K562 (cell line): ENCODE results near the gene SYS1. TPM values are rescaled to one million over a fixed set of nuclear protein-coding genes. Genes with fewer than 3 reads are reported as not detected.

ENCODE experiments used
- ATAC-seq: fragments of 200-7000 bp; cut with Tn5 transposase; 3 replicates; pipeline ENCODE4 v1.9.1; 2020; ENCODE audit warnings: moderate library complexity
- BruUV-seq: library from RNA; stranded (reverse); fragments of 400-500 nt; replicated peaks from 2 replicates; lab custom pipeline; 2021; lab: Mats Ljungman, UMichigan
- CTCF ChIA-PET: fragments of 300-600 bp; formaldehyde crosslinking; extraction: SDS; loops from one replicate; lab custom pipeline; 2021; ENCODE audit warnings: low intra/inter-chr PET ratio; lab: Yijun Ruan, JAX
- POLR2A ChIA-PET: fragments of 300-600, 350-650 bp; sonication (Branson Sonifier 250); formaldehyde crosslinking; extraction: SDS; loops from one replicate; lab custom pipeline; 2021; ENCODE audit warnings: antibody characterized with exemption, inconsistent platforms; lab: Yijun Ruan, JAX
- DNase-seq, 4 experiments: peaks; one replicate each; pipeline versions ENCODE4 v3.0.0 to v3.0.0-alpha.2; 2011 to 2018; ENCODE audit warnings: low spot score in 3 of 4, mixed read lengths in 3 of 4; ENCODE audit errors: extremely low read depth in 1 of 4
- FAIRE-seq: peaks from 2 replicates; lab custom pipeline; 2011; peaks lifted over from hg19 to GRCh38; lab: Jason Lieb, UNC
- H2AFZ ChIP-seq: 2 replicates; pipeline ENCODE4 v1.6.0; 2011; ENCODE audit warnings: low read depth, low read length, control low read depth, inconsistent platforms
- H3K27ac ChIP-seq: fragments of 200-600 bp; 3 replicates; pipeline ENCODE4 v1.8.0; 2011; ENCODE audit warnings: low read depth, mild to moderate bottlenecking, control low read depth, inconsistent platforms, low read length, moderate library complexity, mixed read lengths; ENCODE audit errors: extremely low read depth
- H3K27me3 ChIP-seq, 2 experiments: fragments of 300-600 bp in 1 of 2; 2 replicates in 1 of 2; 3 replicates in 1 of 2; pipeline versions ENCODE4 v1.6.0 to v1.8.0; 2011; ENCODE audit warnings: inconsistent platforms in 2 of 2, low read length in 2 of 2, mild to moderate bottlenecking in 1 of 2, mixed read lengths in 1 of 2, moderate library complexity in 1 of 2; ENCODE audit not compliant: control insufficient read depth in 2 of 2, insufficient read depth in 2 of 2
- H3K36me3 ChIP-seq: fragments of 300-600 bp; 3 replicates; pipeline ENCODE4 v1.8.0; 2011; ENCODE audit warnings: mild to moderate bottlenecking, low read length, inconsistent platforms; ENCODE audit not compliant: control insufficient read depth, insufficient read depth
- H3K4me1 ChIP-seq, 2 experiments: fragments of 200-600 bp in 1 of 2; replicated peaks in 1 of 2; 2 replicates in 1 of 2; 3 replicates in 1 of 2; pipeline versions ENCODE4 v1.5.1 to v1.8.0; 2011; ENCODE audit warnings: inconsistent platforms in 2 of 2, low read length in 2 of 2, mild to moderate bottlenecking in 1 of 2, mixed read lengths in 1 of 2, moderate library complexity in 1 of 2; ENCODE audit not compliant: control insufficient read depth in 2 of 2, insufficient read depth in 2 of 2
- H3K4me2 ChIP-seq: 2 replicates; pipeline ENCODE4 v1.6.1; 2011; ENCODE audit warnings: low read length, control low read depth, inconsistent platforms, mixed read lengths; ENCODE audit not compliant: insufficient read depth
- H3K4me3 ChIP-seq: fragments of 200-600 bp; sonication (generic), shearing (Covaris generic); 2 replicates; pipeline ENCODE4 v1.5.1; 2016; ENCODE audit warnings: control low read depth, inconsistent platforms
- H3K79me2 ChIP-seq: fragments of 200-600 bp; 3 replicates; pipeline ENCODE4 v1.8.0; 2011; ENCODE audit warnings: low read length, inconsistent platforms; ENCODE audit not compliant: control insufficient read depth, insufficient read depth
- H3K9ac ChIP-seq, 2 experiments: 2 replicates each; pipeline versions ENCODE4 v1.6.0 to v1.6.1; 2011; ENCODE audit warnings: low read depth in 2 of 2, low read length in 2 of 2, control low read depth in 1 of 2, inconsistent platforms in 1 of 2, mild to moderate bottlenecking in 1 of 2, mixed read lengths in 1 of 2; ENCODE audit not compliant: insufficient read depth in 1 of 2
- H3K9me1 ChIP-seq: one replicate; pipeline ENCODE4 v1.6.0; 2011; ENCODE audit warnings: inconsistent platforms, mild to moderate bottlenecking, low read length, moderate library complexity; ENCODE audit not compliant: control insufficient read depth, insufficient read depth
- H3K9me3 ChIP-seq: replicated peaks from 2 replicates; pipeline ENCODE4 v1.5.1; 2011; ENCODE audit warnings: low read depth, low read length, inconsistent platforms; ENCODE audit not compliant: control insufficient read depth, insufficient read depth
- H4K20me1 ChIP-seq: replicated peaks from 2 replicates; pipeline ENCODE4 v1.6.1; 2011; ENCODE audit warnings: low read length, inconsistent platforms, mixed read lengths; ENCODE audit not compliant: control insufficient read depth, insufficient read depth
- ARID1B ChIP-seq: fragments of 450-650 bp; IDR thresholded peaks from 2 replicates; pipeline ENCODE4 v1.6.1; 2016; ENCODE audit warnings: antibody characterized with exemption, mild to moderate bottlenecking, inconsistent platforms
- CC2D1A ChIP-seq: fragments of 450-650 bp; IDR thresholded peaks from 2 replicates; pipeline ENCODE4 v1.6.1; 2017; ENCODE audit warnings: mild to moderate bottlenecking
- FOXA3 ChIP-seq, 2 experiments: fragments of 450-650 bp in 1 of 2; sonication (generic) in 1 of 2; formaldehyde crosslinking; IDR thresholded peaks in 1 of 2; conservative IDR thresholded peaks in 1 of 2; 2 replicates each; pipeline versions ENCODE4 v1.4.0 to v1.8.0; 2020 to 2022; ENCODE audit warnings: mild to moderate bottlenecking in 2 of 2, missing genetic modification reagents in 1 of 2
- GATA2 ChIP-seq: sonication (generic); formaldehyde crosslinking; IDR thresholded peaks from 2 replicates; pipeline ENCODE4 v1.4.0; 2020; ENCODE audit warnings: mild to moderate bottlenecking, missing genetic modification reagents
- MAZ ChIP-seq, 2 experiments: fragments of 450-650 bp in 1 of 2; sonication (generic) in 1 of 2; formaldehyde crosslinking; IDR thresholded peaks in 1 of 2; conservative IDR thresholded peaks in 1 of 2; 2 replicates each; pipeline versions ENCODE4 v1.4.0 to v1.5.0; 2020; ENCODE audit warnings: mild to moderate bottlenecking in 1 of 2, missing genetic modification reagents in 1 of 2
- MEF2D ChIP-seq: conservative IDR thresholded peaks from 2 replicates; pipeline ENCODE4 v1.6.1; 2016; ENCODE audit warnings: low read depth, missing genetic modification characterization, missing compliant biosample characterization
- MNT ChIP-seq, 2 experiments: fragments of 450-650 bp; conservative IDR thresholded peaks; 2 replicates each; pipeline ENCODE4 v1.6.1; 2017; ENCODE audit warnings: mild to moderate bottlenecking in 2 of 2, moderate library complexity in 2 of 2
- NEUROD1 ChIP-seq: fragments of 150-350 bp; IDR thresholded peaks from 2 replicates; pipeline ENCODE4 v1.6.1; 2014; ENCODE audit warnings: borderline replicate concordance, low read length, low read depth; ENCODE audit not compliant: partially characterized antibody
- POLR2B ChIP-seq: fragments of 450-650 bp; IDR thresholded peaks from 2 replicates; pipeline ENCODE4 v1.6.1; 2018; ENCODE audit warnings: low read depth; ENCODE audit not compliant: partially characterized antibody
- POLR2G ChIP-seq: fragments of 200-400 bp; formaldehyde crosslinking; IDR thresholded peaks from 2 replicates; pipeline ENCODE4 v1.6.1; 2017; ENCODE audit warnings: low read depth, mild to moderate bottlenecking, antibody characterized with exemption, low read length, moderate library complexity
- RB1 ChIP-seq: fragments of 450-650 bp; IDR thresholded peaks from 2 replicates; pipeline ENCODE4 v1.6.1; 2017; ENCODE audit warnings: low read depth, mild to moderate bottlenecking
- RBM34 ChIP-seq: fragments of 200-400 bp; formaldehyde crosslinking; IDR thresholded peaks from 2 replicates; pipeline ENCODE4 v1.6.1; 2018; ENCODE audit warnings: low read length, borderline replicate concordance; ENCODE audit not compliant: insufficient read depth
- TCF7L2 ChIP-seq: fragments of 150-350 bp; IDR thresholded peaks from 2 replicates; pipeline ENCODE4 v1.6.1; 2016; ENCODE audit warnings: low read depth, mild to moderate bottlenecking, low read length, moderate library complexity
- ZNF197 ChIP-seq: fragments of 200-800 bp; sonication (Bioruptor generic); IDR thresholded peaks from 2 replicates; pipeline ENCODE4 v1.6.1; 2016; ENCODE audit warnings: low read depth, missing genetic modification characterization, missing compliant biosample characterization
- ZNF316 ChIP-seq: fragments of 450-650 bp; IDR thresholded peaks from 2 replicates; pipeline ENCODE4 v1.6.1; 2016
- ZNF354B ChIP-seq: fragments of 250-450 bp; sonication (Bioruptor Pico); IDR thresholded peaks from 2 replicates; pipeline ENCODE4 v1.4.0; 2020
- ZNF740 ChIP-seq, 3 experiments: fragments of 200-800 bp in 1 of 3; sonication (Bioruptor generic) in 1 of 3; sonication (generic) in 1 of 3; formaldehyde crosslinking in 1 of 3; IDR thresholded peaks; 2 replicates each; pipeline versions ENCODE4 v1.6.1 to v1.8.0; 2016 to 2022; ENCODE audit warnings: mild to moderate bottlenecking in 2 of 3, missing compliant biosample characterization in 2 of 3, missing genetic modification characterization in 2 of 3, missing genetic modification reagents in 1 of 3
- WGBS: fragments of 100-300 bp; shearing (Covaris generic); methylation state at CpG from one replicate; pipeline ENCODE4 v1.1.6; 2016; ENCODE audit warnings: low coverage, mixed read lengths; ENCODE audit not compliant: insufficient coverage; ENCODE audit errors: missing lambda C conversion rate; 5-methylcytosine and 5-hydroxymethylcytosine counted together
- in situ Hi-C: fragments of 300-500 bp; cut with MboI; formaldehyde crosslinking; loops from 4 replicates; pipeline ENCODE4 v1.15.0; 2018; ENCODE audit warnings: inconsistent platforms, mixed read lengths
- intact Hi-C: fragments of 100-400 bp; cut with micrococcal nuclease; formaldehyde crosslinking; loops from 2 replicates; pipeline ENCODE4 v1.14.2; 2022
- polyA plus RNA-seq, 8 experiments: library from polyadenylated mRNA; depleted of rRNA in 4 of 8; stranded (reverse) in 5 of 8; unstranded in 3 of 8; fragments of >200 nt; fragmentation: Nextera tagmentation in 2 of 8; fragmentation: Illumina TruSeq in 1 of 8; extraction: Ambion mirVana in 2 of 8; extraction: Trizol in 1 of 8; gene quantifications; 2 replicates each; pipeline versions ENCODE4 v1.2.1 to v1.2.3, GENCODE V29; 2011 to 2014; ENCODE audit warnings: inconsistent platforms in 1 of 8, missing spikeins in 1 of 8
- total RNA-seq, 7 experiments: library from RNA; depleted of rRNA in 6 of 7; stranded (reverse); fragments of >200 nt in 6 of 7; fragmentation: Illumina TruSeq in 2 of 7; extraction: Trizol in 2 of 7; gene quantifications; 2 replicates each; pipeline versions ENCODE4 v1.2.1 to v1.2.3, GENCODE V29; 2011 to 2021; ENCODE audit warnings: low replicate concordance in 1 of 7

Gene SYS1
- total and polyA plus RNA-seq, 9 of the 15 experiments (the other 6 are each of a cell fraction or from before 2014, with no cell fraction given), result 11.1 to 25.2 (median 17.5) TPM

- in situ Hi-C loops, result loop anchor here (5.0 kb wide), 1 partner anchor 64 kb away; no protein-coding TSS in a partner anchor
- peak overlapping the region; percentile 41 for H3K4me3 ChIP-seq
- no TSS peak for BruUV-seq
- TF ChIP-seq ZNF740 (CRISPR knock-in tag; IDR thresholded peaks at IDR 0.05) (no peak), ZNF740 (tag; IDR thresholded peaks at IDR 0.05) (0 out of 4 replicates have a peak, but pooled peaks of 1 of the 2 experiments have one; percentile 28), POLR2B (peak; percentile 50), ZNF316 (peak; percentile 63), ARID1B (peak; percentile 56), RBM34 (no peak), TCF7L2 (no peak), CC2D1A (peak; percentile 76), NEUROD1 (peak; percentile 12), ZNF354B (CRISPR knock-in tag) (no peak), GATA2 (CRISPR knock-in tag) (peak; percentile 43; the same call in 1 of the 2 replicates), RB1 (peak; percentile 82), MAZ (CRISPR knock-in tag; conservative IDR thresholded peaks at IDR 0.05 in 1 of 2, IDR thresholded peaks at IDR 0.05 in 1 of 2) (peak in 1 of 2 experiments; percentile 82; a peak in 2 of 4 replicates), ZNF197 (CRISPR knock-in tag) (peak; percentile 26; the same call in 1 of the 2 replicates), POLR2G (peak; percentile 81), FOXA3 (CRISPR knock-in tag; conservative IDR thresholded peaks at IDR 0.05 in 1 of 2, IDR thresholded peaks at IDR 0.05 in 1 of 2) (0 out of 4 replicates have a peak, but pooled peaks of 1 of the 2 experiments have one; percentile 7), MEF2D (tag) (no peak), MNT (conservative IDR thresholded peaks at IDR 0.05) (peak in 1 of 2 experiments; percentile 44; a peak in 3 of 4 replicates)
These were observed 10.6 kb downstream of the SYS1 start for GRCh38 chr20:45373353-45374100.

More at GRCh38 chr20:45373353-45374100, 10.6 kb downstream of the SYS1 start:
- peak; percentile 96 for ATAC-seq
- Histone ChIP-seq H3K4me2 (peak overlapping the region; percentile 90), H3K9me3 (no peaks in the 10 kb centered on the region), H3K9ac (peak overlapping the region; percentile 61 to 90), H4K20me1 (no peaks in the 10 kb centered on the region), H2AFZ (peak overlapping the region; percentile 94), H3K27ac (peak overlapping the region; percentile 74), H3K4me1 (peaks cover 7 to 15% of the 10 kb centered on the region in 2 experiments; a peak in 4 of 5 replicates), H3K27me3 (no peaks in the 10 kb centered on the region), H3K9me1 (no peaks in the 10 kb centered on the region), H3K36me3 (peaks cover 2% of the 10 kb centered on the region; the same call in 1 of the 3 replicates), H3K79me2 (no peaks in the 10 kb centered on the region)
- FAIRE-seq, result peak; percentile 97
- ChIA-PET POLR2A (interaction anchor here (0.6 to 3.6 kb wide), 14 partner anchors 10 to 656 kb away, joined by 3 to 38 read pairs (median 4); partner anchors contain the start of genes SDC4, SLC12A5 and SYS1), CTCF (interaction anchor here (0.6 to 2.3 kb wide), 7 partner anchors 50 to 506 kb away, joined by 3 to 17 read pairs (median 6); no protein-coding TSS in a partner anchor)
- peak; percentile 84 to 95 (median 88) for DNase-seq
- intact Hi-C loops, result loop anchor here (1.0 to 5.0 kb wide), 3 partner anchors 50 to 399 kb away; no protein-coding TSS in a partner anchor
- WGBS, result 6% methylated on average over 32 of the region's 38 CpGs
